Effector CD8-positive, alpha-beta T cell (primary cell): ENCODE data around the gene RAB5A.
A peak's percentile ranks its signal among the peaks of the same experiment; 100 is the strongest.
"Not testable (repeated sequence)": the region's sequence is repeated elsewhere in the genome, so short reads cannot be mapped to it uniquely, and the experiment has no call there.

Source experiments
- DNase-seq: peaks from one replicate; lab custom pipeline; 2025; lab: John Stamatoyannopoulos, UW
- total RNA-seq, 4 experiments: gene quantifications; one replicate each; lab custom pipeline; 2026; lab: John Stamatoyannopoulos, UW

Gene RAB5A, protein sequence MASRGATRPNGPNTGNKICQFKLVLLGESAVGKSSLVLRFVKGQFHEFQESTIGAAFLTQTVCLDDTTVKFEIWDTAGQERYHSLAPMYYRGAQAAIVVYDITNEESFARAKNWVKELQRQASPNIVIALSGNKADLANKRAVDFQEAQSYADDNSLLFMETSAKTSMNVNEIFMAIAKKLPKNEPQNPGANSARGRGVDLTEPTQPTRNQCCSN
- 54.7 to 73.0 (median 60.3) reads per million in 4 experiments for total RNA-seq

DNA sequence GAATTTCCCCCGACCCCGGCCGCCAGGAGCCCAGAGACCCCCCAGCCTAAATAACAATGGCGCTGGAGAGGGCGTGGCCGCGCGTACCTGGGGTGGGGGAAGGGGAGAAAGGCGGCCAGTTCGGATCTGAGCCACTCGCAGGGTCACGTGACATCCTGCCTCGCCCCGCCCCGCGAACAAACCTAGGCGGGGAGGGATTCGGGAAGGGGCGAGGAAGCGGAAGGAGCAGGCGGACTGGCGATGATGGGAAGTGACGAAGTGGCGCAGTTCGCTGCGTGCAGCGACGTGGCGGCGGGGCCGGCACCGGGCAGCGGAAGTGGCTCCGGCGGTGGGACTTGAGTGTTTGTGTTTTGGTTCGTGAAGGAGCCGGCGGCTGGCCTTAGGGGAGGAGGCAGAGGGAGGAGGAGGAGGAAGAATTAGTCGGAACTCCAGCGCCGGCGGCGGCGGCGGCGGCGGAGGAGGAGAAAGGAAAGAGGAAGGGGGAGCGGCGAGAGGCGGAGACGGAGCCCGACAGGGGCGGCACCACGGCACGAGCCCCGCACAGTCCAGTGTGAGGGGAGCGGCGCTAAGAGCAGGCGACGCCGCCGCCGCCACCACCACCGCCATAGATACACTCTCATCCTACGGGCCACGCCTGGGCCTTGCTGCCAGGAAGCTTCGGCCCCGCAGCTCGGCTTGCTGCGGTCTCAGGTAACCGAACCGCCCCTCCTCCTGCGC, at the start of gene RAB5A:
Gene RAB5A, plus strand, starts transcription at position 266 of the 717 bp plus-strand sequence. CDS start 3,802 bp downstream, outside the sequence.
- peak; percentile 93 for DNase-seq

DNA sequence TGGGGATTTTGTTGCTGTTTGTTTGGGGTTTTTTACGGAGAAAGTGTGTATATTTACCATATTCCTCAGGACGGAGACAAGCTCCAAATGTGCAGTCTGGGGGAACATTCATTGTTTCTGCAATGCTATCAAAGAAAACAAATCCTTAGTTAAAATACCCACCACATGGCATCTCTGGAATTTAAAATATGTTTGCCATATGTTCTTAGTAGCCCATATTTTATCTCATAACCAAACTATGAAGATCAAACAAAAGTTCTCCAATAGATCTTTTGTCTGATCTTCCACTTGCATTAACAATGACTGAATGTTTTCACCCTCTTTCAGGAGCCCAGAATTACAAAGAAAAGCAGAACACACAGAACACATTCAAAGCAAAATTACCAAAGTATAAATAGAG, 48.2 kb upstream of the RAB5A start:
- DNase-seq, result no peak

DNA sequence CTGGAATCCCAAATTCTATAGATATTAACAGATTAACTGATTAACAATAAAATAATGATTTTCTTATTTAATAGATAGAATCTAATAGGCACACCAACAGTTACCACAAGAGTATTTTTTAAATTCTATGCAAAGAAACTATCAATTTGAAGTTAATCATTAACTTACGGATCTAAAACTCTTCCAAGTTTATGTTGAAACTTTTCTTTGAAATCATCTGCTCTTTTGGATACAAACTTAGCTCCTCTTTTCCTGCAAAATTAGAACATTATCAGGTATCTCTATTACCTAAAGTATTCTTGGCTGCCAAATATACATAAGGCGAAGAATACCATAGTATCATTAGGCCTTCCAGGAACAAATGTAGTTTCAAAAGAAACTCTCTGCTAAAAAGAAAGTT, 47.6 kb upstream of the RAB5A start:
- no peak for DNase-seq

DNA sequence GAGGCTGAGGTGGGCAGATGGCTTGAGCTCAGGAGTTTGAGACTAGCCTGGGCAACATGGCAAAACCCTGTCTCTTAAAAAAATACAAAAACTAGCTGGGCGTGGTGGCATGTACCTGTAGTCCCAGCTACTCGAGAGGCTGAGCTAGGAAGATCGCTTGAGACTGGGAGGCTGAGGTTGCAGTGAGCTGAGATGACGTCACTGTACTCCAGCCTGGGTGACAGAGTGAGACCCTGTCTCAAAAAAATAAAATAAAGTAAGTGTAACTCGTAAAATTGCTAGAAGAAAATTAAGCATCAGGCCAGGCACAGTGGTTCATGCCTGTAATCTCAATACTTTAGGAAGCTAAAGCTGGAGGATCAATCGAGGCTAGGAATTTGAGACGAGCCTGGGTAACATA, 47.1 kb upstream of the RAB5A start:
- DNase-seq, result not testable (repeated sequence)

DNA sequence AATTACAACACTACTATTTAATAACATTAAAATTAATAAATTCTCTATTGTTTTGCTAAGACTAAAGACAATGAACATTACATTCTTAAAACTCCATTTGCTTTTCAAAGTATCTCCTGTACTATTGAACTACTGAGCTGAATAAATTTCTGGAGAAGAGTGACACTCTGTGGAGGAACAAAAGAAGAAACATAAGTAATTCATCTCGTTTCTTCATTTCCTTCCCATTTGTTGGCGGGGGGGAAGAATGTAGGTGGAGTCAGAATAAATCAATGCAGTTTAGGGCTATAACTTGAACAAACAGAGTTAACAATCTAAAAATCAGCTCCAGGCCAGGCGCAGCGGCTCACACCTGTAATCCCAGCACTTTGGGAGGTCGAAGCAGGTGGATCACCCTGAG, 45.6 kb upstream of the RAB5A start:
- no peak for DNase-seq

DNA sequence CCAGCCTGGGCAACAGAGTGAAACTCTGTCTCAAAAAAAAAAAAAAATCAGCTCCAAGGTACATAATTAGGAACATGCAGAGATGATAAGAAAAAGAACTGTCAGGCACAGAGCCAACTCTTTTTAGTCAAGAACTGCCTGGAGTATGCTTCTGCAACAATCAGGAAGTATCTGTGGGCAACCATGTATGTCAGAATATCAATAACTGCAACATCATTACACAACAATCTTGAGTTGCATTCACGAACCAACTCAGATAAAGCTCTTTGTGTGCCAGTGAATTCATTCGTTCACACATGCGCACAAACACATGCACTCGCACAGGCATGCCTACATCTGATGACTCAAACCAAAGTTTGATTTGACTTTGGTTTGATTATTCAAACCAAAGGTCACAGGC, 45.0 kb upstream of the RAB5A start:
- no peak for DNase-seq

DNA sequence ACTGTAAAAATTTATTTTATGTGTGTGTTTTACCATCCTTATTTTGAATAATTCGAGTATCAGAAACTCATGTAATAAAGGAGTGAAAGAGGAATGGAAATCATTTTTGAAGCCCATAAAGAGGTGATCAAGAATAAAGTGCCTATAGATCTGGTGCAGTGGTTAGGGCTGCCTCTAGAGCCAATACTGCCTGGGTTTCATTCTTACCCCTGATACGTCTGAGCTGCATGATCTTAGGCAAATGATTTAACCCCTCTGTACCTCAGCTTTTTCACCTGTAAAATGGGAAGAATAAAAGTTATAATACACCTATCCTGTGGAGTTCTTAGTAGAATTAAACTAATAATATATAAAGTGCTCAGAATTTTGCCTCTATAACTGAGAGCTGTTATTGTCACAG, 43.2 kb upstream of the RAB5A start:
- no peak for DNase-seq

DNA sequence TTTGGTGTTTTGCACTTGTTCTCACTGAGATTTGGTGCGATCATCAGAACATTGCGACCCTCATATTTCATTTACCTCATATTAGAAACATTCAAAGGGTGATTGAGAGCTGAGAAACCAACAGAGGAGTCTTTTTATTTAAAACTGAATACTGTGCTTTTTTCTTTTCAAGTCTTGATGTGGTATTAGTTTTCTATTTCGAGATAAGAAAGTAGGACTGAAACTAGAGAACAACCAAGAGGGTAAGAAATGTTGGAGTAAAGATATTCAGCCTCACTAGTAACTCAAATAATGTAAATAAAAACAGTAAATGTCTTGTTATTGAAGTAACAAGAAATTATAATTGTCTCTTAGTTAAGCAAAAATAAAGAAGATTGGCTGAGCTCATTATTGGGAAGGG, 39.4 kb upstream of the RAB5A start:
- no peak for DNase-seq

DNA sequence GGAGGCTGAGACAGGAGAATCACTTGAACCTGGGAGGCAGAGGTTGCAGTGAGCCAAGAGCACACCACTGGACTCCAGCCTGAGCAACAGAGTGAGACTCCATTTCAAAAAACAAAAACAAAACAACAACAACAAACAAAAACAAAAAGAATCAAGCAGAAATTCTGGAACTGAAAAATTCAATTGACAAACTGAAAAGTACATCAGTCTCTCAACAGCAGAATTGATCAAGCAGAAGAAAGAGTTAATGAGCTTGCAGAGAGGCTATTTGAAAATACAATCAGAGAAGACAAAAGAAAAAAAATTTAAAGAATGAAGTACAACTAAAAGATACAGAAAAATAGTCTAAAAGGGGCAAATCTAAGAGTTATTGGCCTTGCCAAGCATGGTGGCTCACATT, 35.4 kb upstream of the RAB5A start:
- DNase-seq, result no peak

DNA sequence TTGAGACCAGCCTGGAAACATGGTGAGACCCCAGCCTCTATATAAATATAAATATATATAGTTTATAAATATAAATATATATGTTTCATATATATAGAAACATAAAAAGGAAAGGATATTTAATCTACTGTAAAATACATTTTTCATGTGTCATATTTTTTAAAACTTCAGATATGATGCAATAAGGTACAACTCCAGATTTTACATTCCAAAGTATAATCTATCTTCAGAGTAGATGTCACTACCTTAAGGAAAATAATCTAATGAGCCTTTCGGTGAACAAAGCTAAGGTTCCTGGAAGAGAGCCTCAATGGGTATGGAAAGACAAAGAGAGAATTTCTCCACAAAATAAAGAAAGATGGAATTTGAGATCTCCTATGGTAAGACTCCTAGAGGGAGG, 29.7 kb upstream of the RAB5A start:
- no peak for DNase-seq

DNA sequence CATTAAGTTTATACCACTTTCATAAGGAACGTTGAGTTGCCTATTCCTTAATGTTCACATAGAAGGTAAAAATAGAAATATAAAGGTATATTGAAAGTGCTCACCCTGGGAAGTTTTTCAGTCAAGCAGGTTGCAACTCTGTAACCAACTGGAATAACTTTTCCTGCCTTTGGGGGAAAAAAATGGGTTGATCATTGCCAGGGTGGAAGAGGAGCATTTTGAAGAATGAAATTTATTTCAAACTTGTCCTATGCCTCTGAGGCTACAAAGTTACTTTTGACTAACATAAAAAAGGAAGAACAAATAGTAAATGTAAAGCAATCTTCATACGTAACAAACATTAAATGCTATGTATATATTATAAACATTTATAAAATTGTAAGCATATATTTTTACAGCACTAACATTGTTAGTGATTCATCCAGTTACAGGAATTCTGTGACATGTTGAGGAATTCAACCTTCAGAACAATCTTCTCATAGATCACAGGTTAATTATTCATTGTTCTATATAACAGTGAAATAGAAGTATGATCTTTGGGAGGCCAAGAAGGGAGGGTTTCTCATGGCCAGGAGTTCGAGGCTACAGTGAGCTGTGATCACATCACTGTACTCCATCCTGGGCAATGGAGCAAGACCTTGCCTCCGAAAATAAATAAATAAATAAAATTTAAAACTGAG, 26.4 kb upstream of the RAB5A start:
- no peak for DNase-seq

DNA sequence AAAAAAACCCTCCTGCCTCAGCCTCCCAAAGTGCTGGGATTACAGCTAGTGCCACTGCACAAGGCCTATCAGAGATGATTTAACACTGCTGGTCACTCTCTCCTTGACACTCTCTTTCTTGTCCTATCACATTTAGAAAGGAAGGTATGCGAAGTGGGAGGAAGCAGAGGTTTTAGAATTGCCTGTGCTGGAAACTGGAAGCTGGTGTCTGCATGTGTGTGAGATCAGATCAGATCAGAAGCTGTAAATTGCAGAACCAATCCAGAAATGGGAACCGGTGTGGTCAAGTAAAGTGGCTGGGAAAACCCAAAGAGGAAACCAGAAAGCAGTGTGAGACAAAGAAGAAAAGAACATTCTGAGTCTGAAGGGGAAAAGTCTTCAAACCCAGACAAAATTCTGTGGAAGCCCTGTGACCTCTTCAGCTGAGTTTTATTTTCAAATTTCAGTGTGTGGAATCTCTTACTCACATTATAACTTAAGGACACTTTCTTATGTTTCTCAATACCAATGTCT, 15.7 kb upstream of the RAB5A start:
- no peak for DNase-seq

DNA sequence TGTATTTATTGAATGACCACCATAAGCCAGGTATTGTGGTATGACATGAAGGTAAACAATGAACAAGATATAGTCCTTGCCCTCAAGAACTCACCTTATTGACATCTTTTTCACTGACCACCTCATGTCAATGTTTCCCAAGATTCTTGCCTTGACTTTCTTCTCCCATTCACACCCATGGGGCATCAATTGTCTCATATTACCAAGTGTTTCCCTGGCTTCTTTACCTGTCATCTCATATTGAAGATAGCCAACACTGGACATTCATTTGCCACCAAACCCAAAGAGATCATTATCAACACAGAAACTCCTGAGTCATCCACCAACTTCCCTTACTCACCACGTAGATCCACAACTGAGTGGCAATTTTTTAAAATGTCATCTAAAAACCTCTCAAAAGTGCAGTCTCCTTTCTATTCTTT, 15.1 kb upstream of the RAB5A start:
- DNase-seq, result no peak

DNA sequence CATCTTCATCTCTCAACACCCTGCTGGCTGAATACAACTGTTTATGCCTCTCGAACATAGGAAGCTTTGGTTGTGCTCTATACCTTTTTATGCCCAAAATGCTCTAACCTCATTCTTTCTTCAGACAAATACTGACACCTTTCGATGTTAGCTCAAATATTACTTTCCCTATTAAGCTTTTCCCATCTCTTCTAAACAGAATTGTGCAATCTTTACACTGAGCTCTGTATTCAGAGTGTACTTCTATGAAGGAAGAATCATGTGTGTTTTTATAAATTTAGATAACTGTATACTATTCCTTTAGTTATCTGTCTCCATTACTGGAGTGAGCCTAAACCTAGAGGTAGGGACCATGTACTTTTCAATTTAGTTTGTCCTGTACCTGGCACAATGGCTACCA, 14.5 kb upstream of the RAB5A start:
- DNase-seq, result no peak

DNA sequence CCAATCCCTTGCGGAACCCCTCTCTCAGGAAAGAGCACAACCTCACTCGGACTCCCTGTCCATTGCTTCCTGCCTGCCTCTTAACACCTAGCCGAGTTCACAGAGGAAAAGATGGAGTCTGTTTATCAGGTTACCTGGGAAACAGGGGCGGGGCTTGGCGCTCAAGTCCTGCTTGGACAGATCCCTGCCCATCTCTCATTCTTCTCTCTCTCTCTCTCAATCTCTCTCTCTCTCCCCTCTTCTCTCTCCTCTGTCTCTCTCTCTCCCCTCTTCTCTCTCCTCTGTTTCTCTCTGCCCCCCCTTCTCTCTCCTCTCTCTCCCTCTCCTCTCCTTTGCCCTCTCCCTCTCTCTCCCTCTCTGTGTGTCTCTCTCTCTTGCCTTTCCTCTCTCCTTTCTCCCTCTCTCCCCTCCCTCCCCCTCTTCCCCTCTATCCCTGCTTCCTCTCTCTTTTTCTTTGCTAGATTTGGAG, 12.8 kb upstream of the RAB5A start, which contains the start of gene EFHB:
Gene EFHB, minus strand, starts transcription at position 120 of the 469 bp plus-strand sequence. CDS start 199 bp downstream, outside the sequence.
- no peak for DNase-seq

DNA sequence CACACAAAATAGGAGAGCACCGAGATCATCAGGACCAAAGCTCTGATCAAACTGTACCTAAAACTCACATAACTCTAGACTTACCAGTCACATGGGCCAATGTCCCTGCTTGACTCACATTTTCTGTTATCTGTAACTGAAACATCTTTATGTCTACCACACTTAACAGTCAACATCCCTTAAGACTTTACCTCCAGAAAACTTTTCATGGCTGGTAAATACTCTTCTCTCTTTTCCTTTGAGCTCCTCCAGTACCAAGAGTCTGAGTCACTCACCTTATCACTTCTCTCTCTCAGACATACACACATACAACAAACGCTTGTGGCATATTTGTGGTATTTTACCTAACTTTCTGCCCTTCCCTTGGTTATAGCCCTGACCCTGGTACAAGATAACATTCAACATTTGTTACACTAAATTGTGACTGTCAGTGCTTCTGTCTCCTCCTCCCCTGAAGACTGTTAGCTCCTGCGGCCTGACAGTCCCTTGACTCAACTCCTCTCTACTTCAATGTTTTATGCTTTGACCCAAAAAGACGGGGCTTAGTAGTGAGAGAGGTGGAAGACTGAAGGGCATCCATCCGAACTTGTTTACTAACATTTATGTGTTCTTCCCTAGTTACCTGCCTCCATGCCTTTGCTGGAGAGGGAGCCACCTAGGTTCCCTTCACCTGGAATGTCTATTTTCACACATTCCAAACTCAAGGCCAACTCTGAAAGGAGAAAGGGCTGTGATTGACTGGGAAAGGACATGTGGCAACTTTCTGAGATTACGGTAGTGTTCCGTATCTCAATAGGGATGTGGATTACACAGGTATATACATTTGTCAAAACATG, 9.2 kb upstream of the RAB5A start:
- DNase-seq, result no peak

DNA sequence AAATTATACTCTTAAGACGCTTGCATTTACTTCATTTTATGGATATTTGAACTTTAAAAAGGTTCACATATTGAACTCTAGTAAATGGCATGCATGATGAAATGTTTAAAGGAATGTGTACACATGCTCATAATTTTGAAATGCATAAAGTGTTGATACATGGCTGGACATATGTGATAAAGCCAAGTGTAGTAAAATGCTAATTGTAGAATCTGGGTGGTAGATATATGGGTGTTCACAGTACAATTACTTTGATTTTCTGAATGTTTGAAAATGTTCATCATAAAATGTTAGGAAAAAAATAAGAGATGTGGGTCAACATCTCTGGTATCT, 8.6 kb upstream of the RAB5A start:
- DNase-seq, result no peak

DNA sequence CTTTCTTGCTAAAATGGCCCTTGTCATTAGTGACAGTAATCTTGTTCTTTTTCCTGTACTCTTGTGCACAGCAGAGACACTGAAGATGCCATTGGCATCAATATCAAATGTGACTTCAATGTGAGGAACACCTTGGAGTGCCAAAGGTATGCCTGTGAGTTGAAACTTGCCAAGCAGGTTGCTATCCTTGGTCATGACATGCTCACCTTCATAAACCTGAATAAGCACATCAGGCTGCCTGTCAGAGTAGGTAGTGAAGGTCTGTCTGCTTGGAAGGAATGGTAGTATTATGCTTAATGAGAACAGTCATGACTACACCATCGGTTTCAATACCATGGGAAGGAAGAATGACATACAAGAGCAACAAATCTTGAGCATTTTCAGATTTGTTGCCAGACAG, 6.3 kb upstream of the RAB5A start:
- no peak for DNase-seq

DNA sequence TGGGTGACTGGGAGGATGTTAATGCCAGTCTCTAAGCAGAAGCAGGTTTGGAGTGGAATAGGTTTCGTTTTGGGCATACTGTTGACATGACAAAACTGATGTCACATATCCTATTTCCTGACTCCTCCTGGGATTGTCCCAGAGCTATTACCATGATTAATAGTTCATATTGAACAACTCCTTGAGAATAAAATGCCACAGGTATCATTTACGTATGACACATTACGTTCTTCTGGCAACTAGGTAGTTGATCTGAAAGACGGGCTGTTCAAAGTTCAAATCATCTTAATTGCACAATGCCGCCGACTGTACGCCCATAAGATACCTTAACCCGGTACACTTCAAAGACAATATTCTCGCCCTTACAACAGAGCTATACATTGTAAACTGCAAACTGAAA, 1.4 kb upstream of the RAB5A start:
- no peak for DNase-seq

DNA sequence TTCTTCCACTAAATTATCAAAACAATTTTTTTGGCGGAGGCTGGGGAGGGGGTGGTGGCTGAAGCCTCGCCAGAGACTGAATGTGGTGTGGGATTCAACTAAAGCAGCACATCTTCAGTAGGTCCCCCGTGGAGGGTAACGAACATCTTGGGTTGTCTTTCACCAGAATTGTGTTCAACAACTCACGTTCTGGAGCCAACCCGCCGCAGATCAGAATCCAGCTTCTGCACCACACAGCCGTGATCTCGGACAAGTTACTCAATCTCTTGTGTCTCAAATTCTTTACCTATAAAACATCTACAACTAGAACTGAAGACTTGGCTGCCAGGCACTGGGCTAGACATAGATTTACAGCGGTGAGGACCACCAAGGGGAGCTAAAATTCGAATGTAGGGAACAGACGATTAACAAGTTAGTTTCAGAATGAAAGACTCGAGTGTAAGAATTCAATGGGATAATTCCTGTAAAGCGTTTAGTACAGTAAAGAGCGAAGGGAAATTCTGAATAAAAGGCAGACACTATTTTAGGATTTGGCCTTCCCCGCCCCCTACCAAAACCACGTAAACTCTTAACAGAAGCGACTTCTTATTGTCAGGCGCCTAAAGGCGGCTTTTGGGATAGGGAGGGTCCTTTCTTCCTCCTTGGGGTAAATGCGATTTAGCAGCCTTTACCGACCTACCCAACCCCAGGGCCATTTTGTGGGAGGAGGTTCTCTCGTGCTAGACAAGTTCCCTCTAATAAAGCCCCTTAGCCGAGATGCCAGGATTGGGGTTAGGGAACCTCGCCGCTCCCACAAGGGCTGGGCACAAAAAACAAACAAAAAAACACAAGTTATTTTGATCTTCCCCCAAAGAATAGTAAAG, 697 bp upstream of the RAB5A start:
- no peak for DNase-seq
